Endothelial cell of umbilical vein (primary cell): ENCODE data around the gene MTTP. TPM values are rescaled to one million over a fixed set of nuclear protein-coding genes. Genes with fewer than 3 reads are reported as not detected.

ENCODE experiments used
- BruUV-seq: library from RNA; stranded (reverse); fragments of 400-500 nt; replicated peaks from 2 replicates; lab custom pipeline; 2021; lab: Mats Ljungman, UMichigan
- CTCF ChIA-PET: fragments of 300-600, 350-600 bp; sonication (Branson Sonifier 250); formaldehyde crosslinking; loops from one replicate; lab custom pipeline; 2021; ENCODE audit warnings: antibody characterized with exemption, inconsistent platforms; lab: Charles Lee
- POLR2A ChIA-PET: fragments of 300-600, 350-600 bp; sonication (Branson Sonifier 250); formaldehyde crosslinking; loops from one replicate; lab custom pipeline; 2021; ENCODE audit warnings: antibody characterized with exemption, inconsistent platforms; lab: Charles Lee
- DNase-seq: peaks from one replicate; pipeline ENCODE4 v3.0.0-alpha.2; 2011; ENCODE audit warnings: low read depth, low spot score
- FAIRE-seq: peaks from 2 replicates; lab custom pipeline; 2011; peaks lifted over from hg19 to GRCh38; lab: Jason Lieb, UNC
- H2AFZ ChIP-seq: 2 replicates; pipeline ENCODE4 v1.6.0; 2012; ENCODE audit warnings: low read depth, low read length, control low read depth, inconsistent platforms
- H3K27ac ChIP-seq: 2 replicates; pipeline ENCODE4 v1.5.1; 2011; ENCODE audit warnings: low read depth, mild to moderate bottlenecking, control low read depth, low read length, moderate library complexity; ENCODE audit not compliant: insufficient read depth
- H3K27me3 ChIP-seq, 2 experiments: 2 replicates each; pipeline versions ENCODE4 v1.6.0 to v1.6.1; 2011; ENCODE audit warnings: low read length in 2 of 2, mixed read lengths in 1 of 2; ENCODE audit not compliant: control insufficient read depth in 2 of 2, insufficient read depth in 2 of 2
- H3K36me3 ChIP-seq, 2 experiments: 2 replicates in 1 of 2; 3 replicates in 1 of 2; pipeline ENCODE4 v1.5.1; 2011; ENCODE audit warnings: low read length in 2 of 2, mild to moderate bottlenecking in 1 of 2, moderate library complexity in 1 of 2; ENCODE audit not compliant: control insufficient read depth in 2 of 2, insufficient read depth in 2 of 2; ENCODE audit errors: extremely low read depth in 1 of 2
- H3K4me1 ChIP-seq: 3 replicates; pipeline ENCODE4 v1.5.1; 2011; ENCODE audit warnings: mild to moderate bottlenecking, low read length; ENCODE audit not compliant: control insufficient read depth, insufficient read depth; ENCODE audit errors: extremely low read depth
- H3K4me2 ChIP-seq: 2 replicates; pipeline ENCODE4 v1.6.1; 2011; ENCODE audit warnings: low read length, control low read depth, mixed read lengths; ENCODE audit not compliant: insufficient read depth
- H3K4me3 ChIP-seq, 3 experiments: fragments of 200-600 bp in 1 of 3; sonication (generic), shearing (Covaris generic) in 1 of 3; replicated peaks in 1 of 3; 2 replicates each; pipeline ENCODE4 v1.5.1; 2011 to 2016; ENCODE audit warnings: control low read depth in 3 of 3, low read length in 3 of 3, mild to moderate bottlenecking in 2 of 3, inconsistent platforms in 1 of 3, low read depth in 1 of 3, moderate library complexity in 1 of 3; ENCODE audit not compliant: insufficient read depth in 1 of 3
- H3K79me2 ChIP-seq: 2 replicates; pipeline ENCODE4 v1.6.0; 2012; ENCODE audit warnings: low read length, inconsistent platforms; ENCODE audit not compliant: control insufficient read depth, insufficient read depth
- H3K9ac ChIP-seq: replicated peaks from 2 replicates; pipeline ENCODE3; 2011; ENCODE audit warnings: low read length, control low read depth; ENCODE audit not compliant: insufficient read depth; ENCODE audit errors: extremely low read depth
- H3K9me1 ChIP-seq: replicated peaks from 3 replicates; pipeline ENCODE4 v1.6.0; 2011; ENCODE audit warnings: mild to moderate bottlenecking, low read length; ENCODE audit not compliant: control insufficient read depth, insufficient read depth; ENCODE audit errors: extremely low read depth
- H3K9me3 ChIP-seq: replicated peaks from 2 replicates; pipeline ENCODE4 v1.5.1; 2012; ENCODE audit warnings: low read length, inconsistent platforms; ENCODE audit not compliant: control insufficient read depth, insufficient read depth
- H4K20me1 ChIP-seq: replicated peaks from 2 replicates; pipeline ENCODE3; 2011; ENCODE audit warnings: mild to moderate bottlenecking, low read length; ENCODE audit not compliant: control insufficient read depth, insufficient read depth; ENCODE audit errors: extremely low read depth
- EZH2 ChIP-seq: IDR thresholded peaks from 2 replicates; pipeline ENCODE4 v1.6.1; 2012; ENCODE audit warnings: borderline replicate concordance, low read depth, mild to moderate bottlenecking, moderate library complexity, low read length, inconsistent platforms; ENCODE audit not compliant: severe bottlenecking
- FOS ChIP-seq: IDR thresholded peaks from 2 replicates; pipeline ENCODE4 v1.6.1; 2011; ENCODE audit warnings: mild to moderate bottlenecking, low read length, moderate library complexity, borderline replicate concordance; ENCODE audit not compliant: insufficient read depth
- GATA2 ChIP-seq: IDR thresholded peaks from 2 replicates; pipeline ENCODE4 v1.7.0; 2011; ENCODE audit warnings: low read depth, mild to moderate bottlenecking, moderate library complexity, mixed read lengths, low read length; ENCODE audit not compliant: insufficient read length, insufficient read depth
- JUN ChIP-seq: IDR thresholded peaks from 2 replicates; pipeline ENCODE4 v1.6.1; 2011; ENCODE audit warnings: borderline replicate concordance, low read depth; ENCODE audit not compliant: insufficient read length, insufficient read depth
- MYC ChIP-seq: IDR thresholded peaks from one replicate; pipeline ENCODE4 v1.6.1; 2011; ENCODE audit warnings: mild to moderate bottlenecking, low read depth, low read length
- POLR2A ChIP-seq: IDR thresholded peaks from 2 replicates; pipeline ENCODE4 v1.6.1; 2012; ENCODE audit warnings: low read depth, mild to moderate bottlenecking, control low read depth, low read length
- POLR2AphosphoS5 ChIP-seq: IDR thresholded peaks from 2 replicates; pipeline ENCODE4 v1.6.1; 2012; ENCODE audit warnings: low read depth, mild to moderate bottlenecking, control low read depth, low read length, moderate library complexity; ENCODE audit not compliant: insufficient read depth
- dilution Hi-C: fragments of 300-500 bp; cut with MboI; formaldehyde crosslinking; loops from one replicate; pipeline ENCODE4 v1.15.0; 2019; ENCODE audit warnings: low sequenced_read_pairs; ENCODE audit not compliant: extremely low pct_ligation_motif_present
- intact Hi-C: fragments of 100-400 bp; cut with micrococcal nuclease; formaldehyde crosslinking; loops from one replicate; pipeline ENCODE4 v1.10.0; 2022
- polyA plus RNA-seq, 4 experiments: library from polyadenylated mRNA; depleted of rRNA in 3 of 4; stranded (reverse) in 3 of 4; unstranded in 1 of 4; fragments of >200 nt; gene quantifications; 2 replicates each; pipeline versions ENCODE4 v1.2.1 to v1.2.3, GENCODE V29; 2011 to 2012; ENCODE audit warnings: missing spikeins in 1 of 4
- total RNA-seq: library from RNA; stranded (reverse); gene quantifications from 2 replicates; pipeline ENCODE4 v1.2.3, GENCODE V29; 2021
- TF ChIP-seq, protein P1 (sequence below), 2 donors: IDR thresholded peaks; 1 replicate in 1 of 2; 2 replicates in 1 of 2; pipeline ENCODE4 v1.5.1; 2011; ENCODE audit warnings: low read length in 2 of 2, mild to moderate bottlenecking in 2 of 2, moderate library complexity in 2 of 2, control low read depth in 1 of 2, inconsistent platforms in 1 of 2, low read depth in 1 of 2; ENCODE audit not compliant: insufficient read depth in 1 of 2; ENCODE audit errors: extremely low read depth in 1 of 2
- TF ChIP-seq, protein P2 (sequence below): IDR thresholded peaks from 2 replicates; pipeline ENCODE4 v1.6.1; 2011; ENCODE audit not compliant: insufficient read depth, insufficient read length

The MTTP gene
- total and polyA plus RNA-seq, 2 donors (not counting 3 experiments of a cell fraction or from before 2014, with no cell fraction given) = not detected

DNA sequence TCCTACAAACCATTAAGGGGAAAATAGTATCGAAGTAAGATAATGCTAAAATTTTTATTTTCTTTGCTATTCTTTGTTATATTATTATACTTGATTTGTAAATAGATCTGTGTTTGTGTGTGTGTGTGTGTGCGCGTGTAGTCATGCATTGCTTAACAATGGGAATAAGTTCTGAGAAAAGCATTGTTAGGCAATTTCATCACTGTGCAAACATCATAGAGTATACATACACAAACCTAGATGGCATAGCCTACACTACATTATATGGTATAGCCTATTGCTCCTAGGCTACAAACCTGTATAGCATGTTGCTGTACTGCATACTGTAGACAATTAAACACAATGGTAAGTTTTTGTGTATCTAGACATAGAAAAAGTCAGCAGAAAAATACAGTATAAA, 17.1 kb downstream of the MTTP start:
- POLR2A ChIA-PET = no interaction called here

More for the DNA sequence above, 17.1 kb downstream of the MTTP start:
- dilution Hi-C loops (no loop called here), intact Hi-C loops (no loop called here)
- H4K20me1 ChIP-seq = no peaks in the 10 kb centered on the region
- H3K4me3 ChIP-seq = no peak overlapping the region
- no peak overlapping the region for H3K27ac ChIP-seq
- H3K9me1 ChIP-seq = no peaks in the 10 kb centered on the region
- H2AFZ ChIP-seq = no peak overlapping the region
- H3K36me3 ChIP-seq = no peaks in the 10 kb centered on the region
- no TSS peak for BruUV-seq
- no peaks in the 10 kb centered on the region for H3K4me1 ChIP-seq
- H3K27me3 ChIP-seq = no peaks in the 10 kb centered on the region
- FAIRE-seq (no peak), DNase-seq (no peak)
- CTCF ChIA-PET = no interaction called here
- H3K9me3 ChIP-seq = no peaks in the 10 kb centered on the region
- no peaks in the 10 kb centered on the region for H3K79me2 ChIP-seq
- TF ChIP-seq, protein P1, sequence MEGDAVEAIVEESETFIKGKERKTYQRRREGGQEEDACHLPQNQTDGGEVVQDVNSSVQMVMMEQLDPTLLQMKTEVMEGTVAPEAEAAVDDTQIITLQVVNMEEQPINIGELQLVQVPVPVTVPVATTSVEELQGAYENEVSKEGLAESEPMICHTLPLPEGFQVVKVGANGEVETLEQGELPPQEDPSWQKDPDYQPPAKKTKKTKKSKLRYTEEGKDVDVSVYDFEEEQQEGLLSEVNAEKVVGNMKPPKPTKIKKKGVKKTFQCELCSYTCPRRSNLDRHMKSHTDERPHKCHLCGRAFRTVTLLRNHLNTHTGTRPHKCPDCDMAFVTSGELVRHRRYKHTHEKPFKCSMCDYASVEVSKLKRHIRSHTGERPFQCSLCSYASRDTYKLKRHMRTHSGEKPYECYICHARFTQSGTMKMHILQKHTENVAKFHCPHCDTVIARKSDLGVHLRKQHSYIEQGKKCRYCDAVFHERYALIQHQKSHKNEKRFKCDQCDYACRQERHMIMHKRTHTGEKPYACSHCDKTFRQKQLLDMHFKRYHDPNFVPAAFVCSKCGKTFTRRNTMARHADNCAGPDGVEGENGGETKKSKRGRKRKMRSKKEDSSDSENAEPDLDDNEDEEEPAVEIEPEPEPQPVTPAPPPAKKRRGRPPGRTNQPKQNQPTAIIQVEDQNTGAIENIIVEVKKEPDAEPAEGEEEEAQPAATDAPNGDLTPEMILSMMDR (IDR thresholded peaks at IDR 0.05; ENCODE audit: extremely low read depth in 1 of 2, insufficient read depth in 1 of 2, low read depth in 1 of 2, low read length in 2 of 2) = no peak
- TF ChIP-seq POLR2AphosphoS5 (no peak), POLR2A (no peak), GATA2 (no peak), EZH2 (no peak), JUN (no peak), FOS (no peak), MYC (no peak)
- TF ChIP-seq, protein P2, sequence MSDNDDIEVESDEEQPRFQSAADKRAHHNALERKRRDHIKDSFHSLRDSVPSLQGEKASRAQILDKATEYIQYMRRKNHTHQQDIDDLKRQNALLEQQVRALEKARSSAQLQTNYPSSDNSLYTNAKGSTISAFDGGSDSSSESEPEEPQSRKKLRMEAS = no peak
- H3K4me2 ChIP-seq = no peak overlapping the region
- no peak overlapping the region for H3K9ac ChIP-seq
